PC-9 (cell line): ENCODE data around the gene GKN1. TPM values are rescaled to one million over a fixed set of nuclear protein-coding genes. Genes with fewer than 3 reads are reported as not detected.

ENCODE experiments used
- BruUV-seq: library from RNA; stranded (reverse); fragments of 400-500 nt; replicated peaks from 2 replicates; lab custom pipeline; 2021; lab: Mats Ljungman, UMichigan
- CTCF ChIA-PET: fragments of 300-600 bp; sonication (Branson Sonifier 250); formaldehyde crosslinking; loops from one replicate; lab custom pipeline; 2022; ENCODE audit warnings: antibody characterized with exemption; lab: Charles Lee
- POLR2A ChIA-PET: fragments of 300-600 bp; sonication (Branson Sonifier 250); formaldehyde crosslinking; loops from one replicate; lab custom pipeline; 2022; ENCODE audit warnings: antibody characterized with exemption; ENCODE audit not compliant: unreplicated experiment; lab: Charles Lee
- DNase-seq, 2 experiments: peaks; one replicate each; pipeline versions ENCODE4 v3.0.0 to v3.0.0-alpha.2; 2015 to 2022; ENCODE audit warnings: mixed read lengths in 1 of 2
- H2AFZ ChIP-seq: fragments of 200-600 bp; sonication (generic); 2 replicates; pipeline ENCODE4 v1.8.1; 2017; ENCODE audit warnings: antibody characterized with exemption
- H3F3A ChIP-seq: fragments of 200-600 bp; sonication (generic); 2 replicates; pipeline ENCODE4 v1.8.1; 2017; ENCODE audit warnings: antibody characterized with exemption, mild to moderate bottlenecking, low read depth; ENCODE audit not compliant: insufficient read depth
- H3K27ac ChIP-seq: fragments of 200-600 bp; sonication (generic); 2 replicates; pipeline ENCODE4 v1.6.1; 2016; ENCODE audit warnings: mixed run types
- H3K27me3 ChIP-seq: fragments of 200-600 bp; sonication (generic); 2 replicates; pipeline ENCODE4 v1.6.1; 2016; ENCODE audit warnings: low read depth, mixed run types; ENCODE audit not compliant: insufficient read depth
- H3K36me3 ChIP-seq: fragments of 200-600 bp; sonication (generic); 2 replicates; pipeline ENCODE4 v1.6.1; 2016; ENCODE audit warnings: low read depth, mixed run types
- H3K4me1 ChIP-seq: fragments of 200-600 bp; sonication (generic); replicated peaks from 2 replicates; pipeline ENCODE4 v1.6.1; 2016; ENCODE audit warnings: mixed run types; ENCODE audit not compliant: insufficient read depth
- H3K4me2 ChIP-seq: fragments of 200-600 bp; sonication (generic); 2 replicates; pipeline ENCODE4 v1.6.1; 2017; ENCODE audit warnings: mixed run types
- H3K4me3 ChIP-seq: fragments of 200-600 bp; sonication (generic); 2 replicates; pipeline ENCODE4 v1.6.1; 2016; ENCODE audit warnings: mixed run types
- H3K79me2 ChIP-seq: fragments of 200-600 bp; sonication (generic); 2 replicates; pipeline ENCODE4 v1.6.1; 2017; ENCODE audit warnings: low read depth, mixed run types
- H3K9me2 ChIP-seq: fragments of 200-600 bp; sonication (generic); 2 replicates; pipeline ENCODE4 v1.8.1; 2017; ENCODE audit warnings: mild to moderate bottlenecking; ENCODE audit not compliant: insufficient read depth
- H3K9me3 ChIP-seq: fragments of 200-600 bp; sonication (generic); 2 replicates; pipeline ENCODE4 v1.8.1; 2016; ENCODE audit warnings: low read depth; ENCODE audit not compliant: insufficient read depth
- H4K20me1 ChIP-seq: fragments of 200-600 bp; sonication (generic); 2 replicates; pipeline ENCODE4 v1.8.1; 2017; ENCODE audit not compliant: insufficient read depth
- EZH2 ChIP-seq: fragments of 200-600 bp; sonication (generic); IDR thresholded peaks from 2 replicates; pipeline ENCODE4 v1.8.0; 2017; ENCODE audit warnings: antibody characterized with exemption, low read depth
- intact Hi-C: fragments of 100-400 bp; cut with micrococcal nuclease; formaldehyde crosslinking; loops from one replicate; pipeline ENCODE4 v1.10.0; 2022; ENCODE audit not compliant: unreplicated experiment
- total RNA-seq: library from RNA; stranded (reverse); gene quantifications from 2 replicates; pipeline ENCODE4 v1.2.3, GENCODE V29; 2021
- TF ChIP-seq, protein P1 (sequence below): fragments of 200-600 bp; sonication (generic); conservative IDR thresholded peaks from 2 replicates; pipeline ENCODE4 v1.6.1; 2017; ENCODE audit warnings: mixed run types, antibody characterized with exemption, mild to moderate bottlenecking, moderate library complexity

The GKN1 gene
- total RNA-seq, 1 experiment from 2014 or later, result not detected

DNA sequence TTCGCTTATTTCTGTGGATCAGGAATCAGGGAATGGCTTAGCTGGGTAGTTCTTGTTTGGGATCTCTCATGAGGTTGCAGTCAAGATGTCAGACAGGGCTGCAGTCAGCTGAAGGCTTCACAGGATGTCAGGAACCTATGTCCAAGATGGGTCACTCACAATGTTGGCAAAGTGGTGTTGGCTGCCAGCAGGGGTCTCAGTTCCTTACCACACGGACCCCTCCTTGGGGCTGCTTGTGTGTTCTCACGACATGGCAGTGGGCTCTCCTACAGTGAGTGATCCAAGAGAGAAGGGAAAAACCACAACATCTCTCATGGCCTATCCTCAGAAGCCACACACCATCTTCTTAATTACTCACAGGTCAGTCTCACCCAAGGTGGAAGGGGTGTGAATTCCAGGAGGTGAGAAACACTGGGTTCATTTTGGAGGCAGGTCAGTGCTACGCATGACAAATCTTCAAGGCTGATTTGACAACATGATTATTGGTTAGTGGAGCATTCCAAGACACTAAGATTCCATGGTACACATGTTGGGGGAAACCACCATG, 37.2 kb downstream of the GKN1 start:
- no peak overlapping the region for H3K27ac ChIP-seq
- H4K20me1 ChIP-seq, result peaks cover 3% of the 10 kb centered on the region; the same call in 1 of the 2 replicates
- DNase-seq, result no peak
- POLR2A ChIA-PET, result no interaction called here
- no peaks in the 10 kb centered on the region for H3K27me3 ChIP-seq
- peaks cover 15% of the 10 kb centered on the region for H3K4me1 ChIP-seq
- H3K9me2 ChIP-seq, result no peaks in the 10 kb centered on the region
- H3K9me3 ChIP-seq, result no peaks in the 10 kb centered on the region
- TF ChIP-seq EZH2, result no peak
- TF ChIP-seq, protein P1, sequence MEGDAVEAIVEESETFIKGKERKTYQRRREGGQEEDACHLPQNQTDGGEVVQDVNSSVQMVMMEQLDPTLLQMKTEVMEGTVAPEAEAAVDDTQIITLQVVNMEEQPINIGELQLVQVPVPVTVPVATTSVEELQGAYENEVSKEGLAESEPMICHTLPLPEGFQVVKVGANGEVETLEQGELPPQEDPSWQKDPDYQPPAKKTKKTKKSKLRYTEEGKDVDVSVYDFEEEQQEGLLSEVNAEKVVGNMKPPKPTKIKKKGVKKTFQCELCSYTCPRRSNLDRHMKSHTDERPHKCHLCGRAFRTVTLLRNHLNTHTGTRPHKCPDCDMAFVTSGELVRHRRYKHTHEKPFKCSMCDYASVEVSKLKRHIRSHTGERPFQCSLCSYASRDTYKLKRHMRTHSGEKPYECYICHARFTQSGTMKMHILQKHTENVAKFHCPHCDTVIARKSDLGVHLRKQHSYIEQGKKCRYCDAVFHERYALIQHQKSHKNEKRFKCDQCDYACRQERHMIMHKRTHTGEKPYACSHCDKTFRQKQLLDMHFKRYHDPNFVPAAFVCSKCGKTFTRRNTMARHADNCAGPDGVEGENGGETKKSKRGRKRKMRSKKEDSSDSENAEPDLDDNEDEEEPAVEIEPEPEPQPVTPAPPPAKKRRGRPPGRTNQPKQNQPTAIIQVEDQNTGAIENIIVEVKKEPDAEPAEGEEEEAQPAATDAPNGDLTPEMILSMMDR, result no peak
- no peak overlapping the region for H3K4me3 ChIP-seq
- CTCF ChIA-PET, result interaction anchor here (0.9 kb wide), 1 partner anchor 133 kb away, joined by 3 read pairs; no protein-coding TSS in a partner anchor
- H3K4me2 ChIP-seq, result no peak overlapping the region
- H3F3A ChIP-seq, result no peaks in the 10 kb centered on the region
- no TSS peak for BruUV-seq
- no peaks in the 10 kb centered on the region for H3K36me3 ChIP-seq
- H2AFZ ChIP-seq, result no peak overlapping the region
- intact Hi-C loops, result loop anchor here (5.0 to 10.0 kb wide), 2 partner anchors 39 to 547 kb away; partner anchors contain the start of genes APLF, FBXO48 and GKN1
- peaks cover 14% of the 10 kb centered on the region for H3K79me2 ChIP-seq

DNA sequence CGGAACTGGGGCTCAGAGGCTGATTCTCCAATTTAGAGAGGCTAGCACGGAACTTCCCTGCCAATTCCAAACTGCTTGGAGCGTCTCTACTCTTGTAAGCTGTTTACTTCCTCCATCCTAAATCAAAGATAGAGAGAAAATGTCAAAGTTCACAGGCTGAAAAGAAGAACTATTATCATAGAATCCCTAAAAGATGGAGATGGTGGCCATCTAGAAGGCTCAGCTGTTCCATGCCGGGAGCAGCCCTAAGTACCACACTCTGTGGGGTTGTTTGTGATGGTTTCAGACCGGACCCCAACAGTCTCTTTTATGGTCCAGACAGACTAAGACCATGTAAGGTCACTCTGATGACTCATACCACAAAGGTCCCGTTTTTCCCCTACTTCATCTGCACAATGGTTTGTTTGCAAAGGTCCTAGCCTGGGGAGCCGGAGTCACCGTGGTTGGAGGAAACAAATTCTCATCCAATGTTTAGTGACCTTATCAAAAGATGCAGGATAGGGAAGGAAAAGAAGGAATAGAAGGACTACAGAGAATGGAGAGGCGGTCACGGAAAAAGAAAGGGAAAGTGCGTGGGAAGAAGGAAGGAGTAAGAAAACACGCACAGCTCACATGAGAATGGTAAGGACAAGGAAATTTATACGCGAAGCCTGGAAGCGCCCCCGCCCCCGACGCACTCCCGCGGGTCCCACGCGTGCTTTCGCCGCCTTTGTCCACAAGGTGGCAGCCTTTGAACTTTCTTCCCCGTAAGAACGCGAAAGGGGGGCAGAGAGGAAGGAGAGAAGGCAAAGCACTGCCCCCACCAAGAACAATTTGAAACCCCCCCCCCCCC, 38.1 kb downstream of the GKN1 start:
- H3K9me3 ChIP-seq, result no peaks in the 10 kb centered on the region
- peaks cover 14% of the 10 kb centered on the region for H3K79me2 ChIP-seq
- ChIA-PET POLR2A (no interaction called here), CTCF (interaction anchor here (0.5 to 1.2 kb wide), 8 partner anchors 62 to 546 kb away, joined by 3 to 18 read pairs (median 6); partner anchors contain the start of gene FBXO48)
- peaks cover 15% of the 10 kb centered on the region for H3K4me1 ChIP-seq
- H2AFZ ChIP-seq, result peak overlapping the region; percentile 98
- no peaks in the 10 kb centered on the region for H3K36me3 ChIP-seq
- peak overlapping the region; percentile 98 for H3K4me3 ChIP-seq
- peaks cover 3% of the 10 kb centered on the region; the same call in 1 of the 2 replicates for H4K20me1 ChIP-seq
- TF ChIP-seq, protein P1, result peak; percentile 86
- TF ChIP-seq EZH2, result no peak
- H3K27me3 ChIP-seq, result no peaks in the 10 kb centered on the region
- no peak overlapping the region for H3K27ac ChIP-seq
- H3K9me2 ChIP-seq, result no peaks in the 10 kb centered on the region
- no peaks in the 10 kb centered on the region for H3F3A ChIP-seq
- intact Hi-C loops, result loop anchor here (1.0 to 10.0 kb wide), 5 partner anchors 40 to 548 kb away; partner anchors contain the start of genes APLF, FBXO48 and GKN1
- peak overlapping the region; percentile 97 for H3K4me2 ChIP-seq
- BruUV-seq, result no TSS peak
- DNase-seq, result peak in 1 of 2 experiments; percentile 57

DNA sequence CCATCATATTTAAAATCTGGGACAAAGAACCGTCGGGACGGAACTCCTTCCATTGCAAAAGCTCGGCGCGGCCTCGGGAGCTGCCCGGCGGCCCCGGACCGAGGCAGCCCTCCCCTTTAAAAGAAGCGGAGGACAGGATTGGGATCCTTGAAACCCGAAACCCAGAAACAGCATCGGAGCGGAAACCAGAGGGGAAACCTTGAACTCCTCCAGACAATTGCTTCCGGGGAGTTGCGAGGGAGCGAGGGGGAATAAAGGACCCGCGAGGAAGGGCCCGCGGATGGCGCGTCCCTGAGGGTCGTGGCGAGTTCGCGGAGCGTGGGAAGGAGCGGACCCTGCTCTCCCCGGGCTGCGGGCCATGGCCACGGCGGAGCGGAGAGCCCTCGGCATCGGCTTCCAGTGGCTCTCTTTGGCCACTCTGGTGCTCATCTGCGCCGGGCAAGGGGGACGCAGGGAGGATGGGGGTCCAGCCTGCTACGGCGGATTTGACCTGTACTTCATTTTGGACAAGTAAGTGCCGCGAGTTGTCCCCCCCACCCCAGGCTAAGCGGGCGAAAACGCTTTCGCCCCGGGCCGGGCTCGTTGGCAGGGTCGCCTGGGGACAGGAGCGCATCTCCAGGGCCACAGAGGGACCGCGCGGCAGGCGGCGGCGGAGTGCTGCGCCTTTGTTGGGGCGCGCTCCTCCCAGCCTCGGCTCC, 38.9 kb downstream of the GKN1 start, which contains the start of gene ANTXR1:
ANTXR1 (plus strand) TSS at position 38 of the 698 bp plus-strand sequence; CDS start at position 359, 321 bp downstream.
- ChIA-PET CTCF (interaction anchor here (0.5 to 1.2 kb wide), 9 partner anchors 63 to 873 kb away, joined by 3 to 18 read pairs (median 5); partner anchors contain the start of gene FBXO48), POLR2A (no interaction called here)
- BruUV-seq, result no TSS peak
- H3K79me2 ChIP-seq, result peaks cover 14% of the 10 kb centered on the region
- peak; percentile 56 to 63 for DNase-seq
- H3K4me2 ChIP-seq, result peak within 1 kb of the TSS; percentile 97
- no peaks in the 10 kb centered on the region for H3K36me3 ChIP-seq
- no peaks in the 10 kb centered on the region for H3K27me3 ChIP-seq
- intact Hi-C loops, result loop anchor here (1.0 to 10.0 kb wide), 5 partner anchors 41 to 548 kb away; partner anchors contain the start of genes APLF, FBXO48 and GKN1
- TF ChIP-seq, protein P1, result peak; percentile 48; the same call in 1 of the 2 replicates
- TF ChIP-seq EZH2, result no peak
- peak within 1 kb of the TSS; percentile 98 for H3K4me3 ChIP-seq
- H4K20me1 ChIP-seq, result peaks cover 3% of the 10 kb centered on the region; the same call in 1 of the 2 replicates
- no peaks in the 10 kb centered on the region for H3K9me2 ChIP-seq
- H2AFZ ChIP-seq, result peak within 1 kb of the TSS; percentile 98
- H3F3A ChIP-seq, result no peaks in the 10 kb centered on the region
- H3K4me1 ChIP-seq, result peaks cover 15% of the 10 kb centered on the region
- no peaks in the 10 kb centered on the region for H3K9me3 ChIP-seq
- no peak within 1 kb of the TSS for H3K27ac ChIP-seq
